WTC11 (cell line): ENCODE data around the gene RXFP3. TPM values are rescaled to one million over a fixed set of nuclear protein-coding genes. Genes with fewer than 3 reads are reported as not detected.

Experiments
- ATAC-seq: fragments of 200-7000 bp; cut with Tn5 transposase; 2 replicates; pipeline ENCODE4 v1.10.0; 2021; ENCODE audit warnings: mild to moderate bottlenecking, moderate library complexity
- CTCF ChIA-PET: fragments of 300-600 bp; sonication (Branson Sonifier 250); formaldehyde crosslinking; loops from one replicate; lab custom pipeline; 2021; ENCODE audit warnings: antibody characterized with exemption; lab: Charles Lee
- POLR2A ChIA-PET: fragments of 350-600 bp; sonication (Branson Sonifier 250); formaldehyde crosslinking; loops from one replicate; lab custom pipeline; 2021; ENCODE audit warnings: antibody characterized with exemption; lab: Charles Lee
- DNase-seq: peaks from one replicate; pipeline ENCODE4 v3.0.0; 2021; ENCODE audit warnings: low spot score
- H3K27ac Mint-ChIP-seq: 2 replicates; pipeline ENCODE4 v1.8.0; 2021; ENCODE audit warnings: mixed read lengths
- H3K27me3 Mint-ChIP-seq: 2 replicates; pipeline ENCODE4 v1.8.0; 2021; ENCODE audit warnings: low read depth, mild to moderate bottlenecking, moderate library complexity, mixed read lengths
- H3K36me3 Mint-ChIP-seq: 2 replicates; pipeline ENCODE4 v1.8.0; 2021; ENCODE audit warnings: mixed read lengths
- H3K4me1 Mint-ChIP-seq: 2 replicates; pipeline ENCODE4 v1.8.0; 2022; ENCODE audit warnings: mixed read lengths
- H3K4me3 Mint-ChIP-seq: 2 replicates; pipeline ENCODE4 v1.8.0; 2021; ENCODE audit warnings: mild to moderate bottlenecking, moderate library complexity, mixed read lengths
- H3K9me3 Mint-ChIP-seq: 2 replicates; pipeline ENCODE4 v1.8.0; 2021; ENCODE audit warnings: mixed read lengths
- ATF1 ChIP-seq: sonication (generic); formaldehyde crosslinking; IDR thresholded peaks from 2 replicates; pipeline ENCODE4 v1.8.1; 2023; ENCODE audit warnings: mild to moderate bottlenecking, moderate library complexity, missing genetic modification reagents
- E2F1 ChIP-seq: sonication (generic); formaldehyde crosslinking; IDR thresholded peaks from 2 replicates; pipeline ENCODE4 v1.8.0; 2022; ENCODE audit warnings: mild to moderate bottlenecking, missing genetic modification reagents
- NFATC4 ChIP-seq: fragments of 250-450 bp; sonication (Bioruptor Pico); IDR thresholded peaks from 2 replicates; pipeline ENCODE4 v1.9.0; 2021; ENCODE audit warnings: mild to moderate bottlenecking
- NR2C2 ChIP-seq: sonication (generic); formaldehyde crosslinking; IDR thresholded peaks from 2 replicates; pipeline ENCODE4 v1.8.0; 2022; ENCODE audit warnings: mild to moderate bottlenecking, missing genetic modification reagents
- PRDM15 ChIP-seq: sonication (generic); formaldehyde crosslinking; IDR thresholded peaks from 2 replicates; pipeline ENCODE4 v1.8.0; 2022; ENCODE audit warnings: missing genetic modification reagents
- PRRX2 ChIP-seq: fragments of 250-450 bp; sonication (Bioruptor Pico); IDR thresholded peaks from 2 replicates; pipeline ENCODE4 v1.8.0; 2021; ENCODE audit warnings: mild to moderate bottlenecking
- TEAD1 ChIP-seq: sonication (generic); formaldehyde crosslinking; IDR thresholded peaks from 2 replicates; pipeline ENCODE4 v1.8.0; 2022; ENCODE audit warnings: mild to moderate bottlenecking, missing genetic modification reagents
- TP53 ChIP-seq: sonication (generic); formaldehyde crosslinking; IDR thresholded peaks from 2 replicates; pipeline ENCODE4 v1.8.1; 2023; ENCODE audit warnings: mild to moderate bottlenecking, missing genetic modification reagents
- USF2 ChIP-seq: sonication (generic); formaldehyde crosslinking; IDR thresholded peaks from 2 replicates; pipeline ENCODE4 v1.8.1; 2023; ENCODE audit warnings: mild to moderate bottlenecking, missing genetic modification reagents, moderate library complexity
- ZNF138 ChIP-seq: sonication (generic); formaldehyde crosslinking; conservative IDR thresholded peaks from 2 replicates; pipeline ENCODE4 v1.8.1; 2022; ENCODE audit warnings: mild to moderate bottlenecking, moderate library complexity, missing genetic modification reagents
- ZNF219 ChIP-seq: sonication (generic); formaldehyde crosslinking; IDR thresholded peaks from 2 replicates; pipeline ENCODE4 v1.8.0; 2023; ENCODE audit warnings: missing genetic modification reagents, mild to moderate bottlenecking, borderline replicate concordance
- ZNF317 ChIP-seq: sonication (generic); formaldehyde crosslinking; IDR thresholded peaks from 2 replicates; pipeline ENCODE4 v1.8.1; 2023; ENCODE audit warnings: low read depth, mild to moderate bottlenecking, moderate library complexity, missing genetic modification reagents, borderline replicate concordance
- ZNF396 ChIP-seq: fragments of 250-450 bp; sonication (Bioruptor Pico); IDR thresholded peaks from 2 replicates; pipeline ENCODE4 v1.8.0; 2021; ENCODE audit warnings: mild to moderate bottlenecking, moderate library complexity, borderline replicate concordance
- ZNF423 ChIP-seq: fragments of 250-450 bp; sonication (Bioruptor Pico); IDR thresholded peaks from 2 replicates; pipeline ENCODE4 v2.1.2; 2022; ENCODE audit warnings: mild to moderate bottlenecking, moderate library complexity
- ZNF671 ChIP-seq: fragments of 250-450 bp; sonication (Bioruptor Pico); IDR thresholded peaks from 2 replicates; pipeline ENCODE4 v1.8.0; 2021; ENCODE audit warnings: mild to moderate bottlenecking
- total RNA-seq: library from RNA; stranded (reverse); gene quantifications from 3 replicates; pipeline ENCODE4 v1.2.3, GENCODE V29; 2021
- TF ChIP-seq, protein P1 (sequence below): sonication (generic); formaldehyde crosslinking; IDR thresholded peaks from 2 replicates; pipeline ENCODE4 v1.8.0; 2023; ENCODE audit warnings: missing genetic modification reagents, mild to moderate bottlenecking, borderline replicate concordance

RXFP3 gene
- total RNA-seq, 1 experiment from 2014 or later = 0.22 TPM

DNA sequence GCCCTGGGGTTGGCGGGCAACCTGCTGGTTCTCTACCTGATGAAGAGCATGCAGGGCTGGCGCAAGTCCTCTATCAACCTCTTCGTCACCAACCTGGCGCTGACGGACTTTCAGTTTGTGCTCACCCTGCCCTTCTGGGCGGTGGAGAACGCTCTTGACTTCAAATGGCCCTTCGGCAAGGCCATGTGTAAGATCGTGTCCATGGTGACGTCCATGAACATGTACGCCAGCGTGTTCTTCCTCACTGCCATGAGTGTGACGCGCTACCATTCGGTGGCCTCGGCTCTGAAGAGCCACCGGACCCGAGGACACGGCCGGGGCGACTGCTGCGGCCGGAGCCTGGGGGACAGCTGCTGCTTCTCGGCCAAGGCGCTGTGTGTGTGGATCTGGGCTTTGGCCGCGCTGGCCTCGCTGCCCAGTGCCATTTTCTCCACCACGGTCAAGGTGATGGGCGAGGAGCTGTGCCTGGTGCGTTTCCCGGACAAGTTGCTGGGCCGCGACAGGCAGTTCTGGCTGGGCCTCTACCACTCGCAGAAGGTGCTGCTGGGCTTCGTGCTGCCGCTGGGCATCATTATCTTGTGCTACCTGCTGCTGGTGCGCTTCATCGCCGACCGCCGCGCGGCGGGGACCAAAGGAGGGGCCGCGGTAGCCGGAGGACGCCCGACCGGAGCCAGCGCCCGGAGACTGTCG lies 976 bp downstream of the RXFP3 start:
- ATAC-seq (no peak), DNase-seq (no peak)
- POLR2A ChIA-PET = no interaction called here
- Mint-ChIP-seq H3K27ac (no peak overlapping the region), H3K4me3 (peak overlapping the region; percentile 82), H3K9me3 (no peaks in the 10 kb centered on the region), H3K36me3 (no peaks in the 10 kb centered on the region), H3K4me1 (peaks cover 22% of the 10 kb centered on the region; the same call in 1 of the 2 replicates), H3K27me3 (peaks cover 29% of the 10 kb centered on the region)
- CTCF ChIA-PET = interaction anchor here (1.3 to 3.2 kb wide), 8 partner anchors 8 to 502 kb away, joined by 4 to 57 read pairs (median 8); partner anchors contain the start of gene ADAMTS12
- TF ChIP-seq PRRX2 (no peak), E2F1 (CRISPR knock-in tag) (no peak), TP53 (CRISPR knock-in tag) (no peak), USF2 (no peak), ZNF671 (CRISPR knock-in tag) (no peak), PRDM15 (CRISPR knock-in tag) (no peak), TEAD1 (CRISPR knock-in tag) (no peak), NFATC4 (no peak), ZNF396 (CRISPR knock-in tag) (no peak), ZNF219 (CRISPR knock-in tag) (no peak), ATF1 (no peak), ZNF138 (CRISPR knock-in tag) (no peak), ZNF317 (CRISPR knock-in tag) (no peak), NR2C2 (CRISPR knock-in tag) (no peak), ZNF423 (CRISPR knock-in tag) (no peak)
- TF ChIP-seq, protein P1, sequence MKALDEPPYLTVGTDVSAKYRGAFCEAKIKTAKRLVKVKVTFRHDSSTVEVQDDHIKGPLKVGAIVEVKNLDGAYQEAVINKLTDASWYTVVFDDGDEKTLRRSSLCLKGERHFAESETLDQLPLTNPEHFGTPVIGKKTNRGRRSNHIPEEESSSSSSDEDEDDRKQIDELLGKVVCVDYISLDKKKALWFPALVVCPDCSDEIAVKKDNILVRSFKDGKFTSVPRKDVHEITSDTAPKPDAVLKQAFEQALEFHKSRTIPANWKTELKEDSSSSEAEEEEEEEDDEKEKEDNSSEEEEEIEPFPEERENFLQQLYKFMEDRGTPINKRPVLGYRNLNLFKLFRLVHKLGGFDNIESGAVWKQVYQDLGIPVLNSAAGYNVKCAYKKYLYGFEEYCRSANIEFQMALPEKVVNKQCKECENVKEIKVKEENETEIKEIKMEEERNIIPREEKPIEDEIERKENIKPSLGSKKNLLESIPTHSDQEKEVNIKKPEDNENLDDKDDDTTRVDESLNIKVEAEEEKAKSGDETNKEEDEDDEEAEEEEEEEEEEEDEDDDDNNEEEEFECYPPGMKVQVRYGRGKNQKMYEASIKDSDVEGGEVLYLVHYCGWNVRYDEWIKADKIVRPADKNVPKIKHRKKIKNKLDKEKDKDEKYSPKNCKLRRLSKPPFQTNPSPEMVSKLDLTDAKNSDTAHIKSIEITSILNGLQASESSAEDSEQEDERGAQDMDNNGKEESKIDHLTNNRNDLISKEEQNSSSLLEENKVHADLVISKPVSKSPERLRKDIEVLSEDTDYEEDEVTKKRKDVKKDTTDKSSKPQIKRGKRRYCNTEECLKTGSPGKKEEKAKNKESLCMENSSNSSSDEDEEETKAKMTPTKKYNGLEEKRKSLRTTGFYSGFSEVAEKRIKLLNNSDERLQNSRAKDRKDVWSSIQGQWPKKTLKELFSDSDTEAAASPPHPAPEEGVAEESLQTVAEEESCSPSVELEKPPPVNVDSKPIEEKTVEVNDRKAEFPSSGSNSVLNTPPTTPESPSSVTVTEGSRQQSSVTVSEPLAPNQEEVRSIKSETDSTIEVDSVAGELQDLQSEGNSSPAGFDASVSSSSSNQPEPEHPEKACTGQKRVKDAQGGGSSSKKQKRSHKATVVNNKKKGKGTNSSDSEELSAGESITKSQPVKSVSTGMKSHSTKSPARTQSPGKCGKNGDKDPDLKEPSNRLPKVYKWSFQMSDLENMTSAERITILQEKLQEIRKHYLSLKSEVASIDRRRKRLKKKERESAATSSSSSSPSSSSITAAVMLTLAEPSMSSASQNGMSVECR (CRISPR knock-in tag) = no peak
